Neuronal stem cell (in vitro differentiated cells): Measurements from ENCODE around the gene PIAS1.

Source experiments
- DNase-seq: peaks from one replicate; pipeline ENCODE4 v3.0.0-alpha.2; 2013; ENCODE audit warnings: low spot score
- H2AFZ ChIP-seq: one replicate; pipeline ENCODE4 v1.6.1; 2013; ENCODE audit warnings: mild to moderate bottlenecking, low read length, inconsistent platforms
- H2AK5ac ChIP-seq: 2 replicates; pipeline ENCODE4 v1.6.1; 2013; ENCODE audit warnings: low read depth, mild to moderate bottlenecking, inconsistent platforms, low read length, moderate library complexity, mixed read lengths
- H2BK120ac ChIP-seq: 2 replicates; pipeline ENCODE4 v1.6.1; 2013; ENCODE audit warnings: low read depth, mild to moderate bottlenecking, inconsistent platforms, low read length, moderate library complexity, mixed read lengths
- H2BK12ac ChIP-seq: one replicate; pipeline ENCODE4 v1.6.1; 2013; ENCODE audit warnings: low read length, inconsistent platforms
- H2BK15ac ChIP-seq: 2 replicates; pipeline ENCODE4 v1.6.1; 2013; ENCODE audit warnings: mild to moderate bottlenecking, low read length, inconsistent platforms, mixed read lengths
- H2BK5ac ChIP-seq: one replicate; pipeline ENCODE4 v1.6.1; 2013; ENCODE audit warnings: inconsistent platforms, mild to moderate bottlenecking, low read length, moderate library complexity
- H3K14ac ChIP-seq: one replicate; pipeline ENCODE4 v1.6.1; 2013; ENCODE audit warnings: low read length, inconsistent platforms
- H3K18ac ChIP-seq: 2 replicates; pipeline ENCODE4 v1.6.1; 2013; ENCODE audit warnings: low read length, inconsistent platforms
- H3K23ac ChIP-seq: 2 replicates; pipeline ENCODE4 v1.6.1; 2013; ENCODE audit warnings: low read depth, mild to moderate bottlenecking, mixed read lengths, low read length, inconsistent platforms; ENCODE audit not compliant: poor library complexity
- H3K27ac ChIP-seq: replicated peaks from 3 replicates; pipeline ENCODE4 v1.5.1; 2013; ENCODE audit warnings: low read length, inconsistent platforms
- H3K27me3 ChIP-seq, 3 experiments: 2 replicates each; pipeline ENCODE4 v1.6.1; 2013; ENCODE audit warnings: low read length in 3 of 3, mild to moderate bottlenecking in 2 of 3, inconsistent platforms in 1 of 3, low read depth in 1 of 3, mixed read lengths in 1 of 3, moderate library complexity in 1 of 3; ENCODE audit not compliant: control insufficient read depth in 3 of 3, insufficient read depth in 3 of 3
- H3K36me3 ChIP-seq, 2 donors: replicated peaks in 1 of 2; 2 replicates each; pipeline ENCODE4 v1.6.1; 2013; ENCODE audit warnings: low read length in 2 of 2; ENCODE audit not compliant: control insufficient read depth in 2 of 2, insufficient read depth in 2 of 2
- H3K4ac ChIP-seq: 2 replicates; pipeline ENCODE4 v1.6.1; 2013; ENCODE audit warnings: inconsistent platforms, mild to moderate bottlenecking, low read length, moderate library complexity
- H3K4me1 ChIP-seq, 2 donors: 1 replicate in 1 of 2; 2 replicates in 1 of 2; pipeline ENCODE4 v1.6.1; 2013; ENCODE audit warnings: low read length in 2 of 2, low read depth in 1 of 2; ENCODE audit not compliant: control insufficient read depth in 2 of 2, insufficient read depth in 1 of 2
- H3K4me2 ChIP-seq: one replicate; pipeline ENCODE4 v1.6.1; 2013; ENCODE audit warnings: mild to moderate bottlenecking, low read length, inconsistent platforms; ENCODE audit not compliant: insufficient read depth, poor library complexity, severe bottlenecking
- H3K4me3 ChIP-seq, 2 donors: 2 replicates each; pipeline ENCODE4 v1.5.1; 2013; ENCODE audit warnings: low read length in 2 of 2, mild to moderate bottlenecking in 2 of 2, inconsistent platforms in 1 of 2, moderate library complexity in 1 of 2
- H3K79me1 ChIP-seq: one replicate; pipeline ENCODE4 v1.6.1; 2013; ENCODE audit warnings: low read depth, mild to moderate bottlenecking, inconsistent platforms, low read length, moderate library complexity
- H3K9ac ChIP-seq: one replicate; pipeline ENCODE4 v1.6.1; 2013; ENCODE audit warnings: mild to moderate bottlenecking, low read depth, low read length, inconsistent platforms; ENCODE audit not compliant: poor library complexity
- H3K9me3 ChIP-seq, 2 donors: replicated peaks in 1 of 2; 2 replicates each; pipeline versions ENCODE3 to v1.6.1; 2013; ENCODE audit warnings: low read length in 2 of 2, mild to moderate bottlenecking in 2 of 2, inconsistent platforms in 1 of 2, low read depth in 1 of 2, mixed read lengths in 1 of 2, moderate library complexity in 1 of 2; ENCODE audit not compliant: control insufficient read depth in 2 of 2, insufficient read depth in 1 of 2
- H4K8ac ChIP-seq: one replicate; pipeline ENCODE4 v1.6.1; 2013; ENCODE audit warnings: low read depth, mild to moderate bottlenecking, inconsistent platforms, low read length, moderate library complexity
- H4K91ac ChIP-seq: one replicate; pipeline ENCODE4 v1.6.1; 2013; ENCODE audit warnings: low read length, low read depth, mild to moderate bottlenecking, inconsistent platforms; ENCODE audit not compliant: poor library complexity
- WGBS, 2 donors: extraction: QIAGEN DNeasy Blood & Tissue Kit; methylation state at CpG; one replicate each; pipeline ENCODE4 v1.1.7; 2013; ENCODE audit warnings: missing lambda C conversion rate in 2 of 2, mixed read lengths in 1 of 2; ENCODE audit not compliant: insufficient read length in 2 of 2, insufficient replicate concordance in 1 of 2; ENCODE audit errors: extremely low coverage in 2 of 2; 5-methylcytosine and 5-hydroxymethylcytosine counted together

PIAS1 gene

DNA sequence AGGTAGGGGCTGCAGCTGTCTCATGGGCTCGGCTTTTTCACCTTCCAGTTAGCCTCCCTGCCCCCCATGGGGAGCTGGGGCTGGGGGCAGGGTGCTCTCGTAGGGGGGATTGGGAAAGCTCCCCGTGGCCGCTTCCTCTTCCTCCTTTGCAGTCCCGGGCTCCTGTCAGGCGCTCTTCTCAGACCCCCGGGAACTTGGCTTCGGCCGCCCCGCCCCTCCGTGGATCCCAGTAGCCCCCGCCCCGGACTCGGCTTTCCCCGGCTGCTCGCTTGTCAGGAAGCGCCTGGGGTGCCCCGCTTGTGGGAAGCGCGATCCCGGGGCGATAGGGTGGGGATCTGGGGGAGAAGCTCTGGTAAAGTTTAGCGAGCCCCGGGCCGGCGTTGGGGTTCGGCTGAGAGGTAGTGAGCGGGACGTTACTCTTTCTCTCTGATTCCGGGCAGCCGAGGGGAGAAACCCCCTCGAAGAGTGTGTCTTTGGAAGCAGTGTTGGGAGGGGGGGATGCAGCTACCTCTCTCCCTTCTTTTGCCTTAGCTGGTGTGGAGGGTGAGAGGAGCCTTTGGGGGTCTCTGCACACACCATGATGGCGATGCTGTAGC is 611 bp downstream of the PIAS1 start:
- Histone ChIP-seq H2AFZ (peak overlapping the region; percentile 72), H3K27me3 (no peaks in the 10 kb centered on the region), H3K4me1 (peaks cover 6 to 16% of the 10 kb centered on the region in 2 donors), H2BK15ac (no peak overlapping the region), H3K23ac (no peak overlapping the region), H3K79me1 (no peaks in the 10 kb centered on the region), H2BK12ac (no peak overlapping the region), H2AK5ac (no peak overlapping the region), H3K4me3 (peak overlapping the region; percentile 59 to 81), H2BK120ac (no peak overlapping the region), H3K4me2 (peak overlapping the region; percentile 73), H3K14ac (no peak overlapping the region), H4K91ac (no peak overlapping the region), H2BK5ac (peak overlapping the region; percentile 71), H4K8ac (no peak overlapping the region), H3K36me3 (peaks cover 0 to 3% of the 10 kb centered on the region in 2 donors), H3K9me3 (no peaks in the 10 kb centered on the region), H3K27ac (peak overlapping the region; percentile 91), H3K9ac (peak overlapping the region; percentile 53), H3K18ac (peak overlapping the region; percentile 77), H3K4ac (no peak overlapping the region)
- peak; percentile 76 for DNase-seq
- no CpG with 5 or more reads among the region's 33 CpGs for WGBS, 2 donors

DNA sequence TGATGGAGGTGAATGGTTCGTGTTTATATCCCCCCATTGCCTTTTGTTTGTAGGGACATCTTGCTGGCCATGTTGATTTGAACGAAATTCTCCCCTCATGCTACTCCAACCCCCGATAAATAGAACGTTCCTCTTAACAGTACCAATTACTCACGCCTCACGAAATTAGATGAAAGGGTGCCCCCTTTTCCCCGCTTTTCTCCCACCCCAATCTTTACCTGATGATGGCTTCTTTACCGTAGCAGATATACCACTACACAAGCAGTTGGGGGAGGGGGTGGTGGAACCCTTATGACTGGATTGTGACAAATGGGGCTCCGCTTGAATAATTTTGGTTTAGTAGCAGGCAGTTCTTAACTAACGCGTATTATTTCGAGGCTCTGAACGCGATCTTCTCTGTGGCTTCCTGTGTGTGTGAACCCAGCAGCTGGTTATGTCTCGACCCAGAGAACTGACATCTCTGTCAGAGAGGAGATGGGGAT is 1.1 kb downstream of the PIAS1 start:
- Histone ChIP-seq H4K8ac (no peak overlapping the region), H4K91ac (no peak overlapping the region), H3K27me3 (no peaks in the 10 kb centered on the region), H3K18ac (peak overlapping the region; percentile 6), H3K4me3 (peak overlapping the region; percentile 59 to 81), H2BK15ac (no peak overlapping the region), H2AFZ (peak overlapping the region; percentile 26), H3K36me3 (peaks cover 0 to 8% of the 10 kb centered on the region in 2 donors), H3K4me2 (peak overlapping the region; percentile 73), H3K14ac (no peak overlapping the region), H2BK5ac (no peak overlapping the region), H3K4ac (no peak overlapping the region), H3K4me1 (peaks cover 6 to 16% of the 10 kb centered on the region in 2 donors), H3K27ac (peak overlapping the region; percentile 91), H2AK5ac (no peak overlapping the region), H2BK12ac (no peak overlapping the region), H3K9me3 (no peaks in the 10 kb centered on the region), H3K23ac (no peak overlapping the region), H2BK120ac (no peak overlapping the region), H3K9ac (peak overlapping the region; percentile 53), H3K79me1 (no peaks in the 10 kb centered on the region)
- DNase-seq = no peak
- WGBS, 2 donors = no CpG with 5 or more reads among the region's 15 CpGs

DNA sequence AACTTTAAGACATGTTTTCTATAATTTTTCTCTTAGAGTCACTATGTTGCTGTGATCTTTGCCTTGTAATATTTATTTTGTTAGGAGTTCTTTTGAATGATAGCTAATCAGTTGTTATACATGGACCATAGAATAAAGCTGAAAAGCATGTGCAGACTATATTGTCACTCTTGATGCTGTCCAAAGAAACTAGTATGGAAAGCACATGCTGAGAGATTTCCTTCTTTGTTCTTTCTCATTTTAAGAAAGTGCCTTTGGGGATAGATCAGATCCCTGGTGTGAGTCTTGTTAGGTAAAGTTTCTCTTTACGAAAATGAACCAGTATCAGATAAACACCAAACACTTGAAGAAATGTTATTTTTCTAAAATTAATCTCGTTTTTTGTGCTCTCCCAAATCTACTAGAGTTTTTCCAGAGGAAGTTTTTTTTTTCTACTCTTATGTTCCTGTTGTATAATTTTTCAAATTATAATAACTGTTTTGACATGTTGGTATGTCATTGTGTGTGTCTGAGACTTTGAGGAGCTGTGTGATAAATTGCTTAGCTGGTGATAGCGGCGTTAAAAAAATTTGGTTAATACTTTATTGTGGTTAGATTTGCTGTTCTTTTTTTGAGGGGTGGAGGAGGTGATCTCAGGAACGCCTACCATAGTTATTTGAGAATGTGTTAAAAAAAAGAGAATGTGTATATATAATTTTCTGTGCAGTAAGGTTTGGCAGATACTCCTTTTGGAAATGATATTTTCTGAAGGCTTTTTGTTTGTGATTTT is 2.2 kb downstream of the PIAS1 start:
- DNase-seq = no peak
- H3K36me3 ChIP-seq = peaks cover 0 to 8% of the 10 kb centered on the region in 2 donors

DNA sequence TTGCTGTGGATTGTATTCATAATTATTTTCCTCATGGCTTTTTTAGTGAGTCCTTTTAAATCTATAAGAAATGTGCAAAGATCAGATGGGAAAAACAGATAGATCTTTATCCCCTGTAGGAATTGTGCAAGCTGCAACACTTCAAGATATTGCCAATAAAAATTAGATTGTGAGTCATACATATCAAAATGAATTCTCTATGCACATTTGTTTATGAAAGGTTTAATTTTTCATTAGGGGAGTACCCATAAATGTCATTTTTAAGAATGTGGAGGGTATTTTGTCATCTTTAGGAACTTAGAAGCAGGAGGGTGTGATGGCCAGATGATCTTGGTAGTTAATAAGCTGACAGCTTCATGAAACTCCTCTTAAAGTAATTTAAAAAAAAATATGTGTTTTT is 2.9 kb downstream of the PIAS1 start:
- Histone ChIP-seq H3K23ac (no peak overlapping the region), H3K14ac (no peak overlapping the region), H4K8ac (no peak overlapping the region), H2BK5ac (no peak overlapping the region), H4K91ac (no peak overlapping the region), H3K4me2 (no peak overlapping the region), H2BK15ac (no peak overlapping the region), H3K4me3 (peak overlapping the region in 1 of 2 donors; percentile 59), H3K9me3 (no peaks in the 10 kb centered on the region), H2BK120ac (no peak overlapping the region), H2AFZ (no peak overlapping the region), H2BK12ac (no peak overlapping the region), H3K79me1 (no peaks in the 10 kb centered on the region), H3K9ac (no peak overlapping the region), H3K27me3 (no peaks in the 10 kb centered on the region), H3K18ac (no peak overlapping the region), H2AK5ac (no peak overlapping the region), H3K4ac (no peak overlapping the region), H3K27ac (no peak overlapping the region), H3K4me1 (peaks cover 8 to 27% of the 10 kb centered on the region in 2 donors), H3K36me3 (peaks cover 0 to 8% of the 10 kb centered on the region in 2 donors)
- DNase-seq = no peak

More for the DNA sequence above, 2.2 kb downstream of the PIAS1 start:
- WGBS, 2 donors = 100% methylated on average over 2 of the region's 5 CpGs; no CpG with 5 or more reads in 1 of the 2 donors
- Histone ChIP-seq H2BK120ac (no peak overlapping the region), H3K79me1 (no peaks in the 10 kb centered on the region), H3K27ac (no peak overlapping the region), H2AFZ (no peak overlapping the region), H4K8ac (no peak overlapping the region), H3K27me3 (no peaks in the 10 kb centered on the region), H3K4me3 (peak overlapping the region in 1 of 2 donors; percentile 59), H2BK12ac (no peak overlapping the region), H3K14ac (no peak overlapping the region), H3K4me2 (no peak overlapping the region), H3K4ac (no peak overlapping the region), H3K9me3 (no peaks in the 10 kb centered on the region), H3K18ac (no peak overlapping the region), H4K91ac (no peak overlapping the region), H3K4me1 (peaks cover 6 to 20% of the 10 kb centered on the region in 2 donors), H2BK5ac (no peak overlapping the region), H3K23ac (no peak overlapping the region), H2AK5ac (no peak overlapping the region), H2BK15ac (no peak overlapping the region), H3K9ac (no peak overlapping the region)
